ENCODE data around the gene YOD1. TPM values are rescaled to one million over a fixed set of nuclear protein-coding genes. Genes with fewer than 3 reads are reported as not detected.
A peak's percentile ranks its signal among the peaks of the same experiment; 100 is the strongest.

YOD1 gene
- total RNA-seq, 1 experiment from 2014 or later: 11.8 TPM

DNA sequence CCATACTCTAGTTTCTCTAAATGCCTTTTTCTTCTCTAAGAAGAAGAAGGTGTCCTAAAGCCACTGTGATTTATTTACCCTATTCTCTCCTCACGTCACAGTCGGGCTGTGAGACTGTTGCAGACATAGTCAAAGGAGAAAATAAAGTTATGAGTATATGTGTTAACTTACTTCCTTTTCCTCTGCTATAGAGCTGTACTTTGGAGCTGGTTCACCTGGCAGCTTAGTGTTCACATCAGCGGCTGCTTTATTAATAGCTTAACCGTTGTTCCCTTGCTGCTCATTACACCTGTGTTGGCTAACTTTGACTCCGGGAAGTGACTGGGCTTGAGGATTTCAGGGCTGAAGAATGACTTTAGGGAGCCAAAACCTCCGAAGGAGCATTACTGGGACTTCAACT lies 5.7 kb upstream of the YOD1 start:
- no peak for DNase-seq
- H3K27me3 ChIP-seq (replicated peaks; ENCODE audit: control insufficient read depth, insufficient read depth, low read length): no peaks in the 10 kb centered on the region
- peaks cover 6% of the 10 kb centered on the region for H3K36me3 Mint-ChIP-seq (ENCODE audit: insufficient read depth, unreplicated experiment)
- H3K27ac Mint-ChIP-seq (ENCODE audit: unreplicated experiment): no peak overlapping the region
- no peaks in the 10 kb centered on the region for H3K36me3 ChIP-seq (ENCODE audit: control insufficient read depth, insufficient read depth, low read length)
- peaks cover 3% of the 10 kb centered on the region; the same call in 1 of the 2 replicates for H3K4me1 ChIP-seq
- no peaks in the 10 kb centered on the region for H3K9me3 Mint-ChIP-seq (ENCODE audit: unreplicated experiment)
- peaks cover 10% of the 10 kb centered on the region for H3K4me1 Mint-ChIP-seq (ENCODE audit: low read depth, unreplicated experiment)
- no peaks in the 10 kb centered on the region for H3K27me3 Mint-ChIP-seq (ENCODE audit: insufficient read depth, unreplicated experiment)
- H3K4me3 Mint-ChIP-seq (ENCODE audit: unreplicated experiment): no peak overlapping the region
- no peaks in the 10 kb centered on the region for H3K9me3 ChIP-seq
- ChIA-PET CTCF (no interaction called here), POLR2A (no interaction called here)
- TF ChIP-seq, protein P1, sequence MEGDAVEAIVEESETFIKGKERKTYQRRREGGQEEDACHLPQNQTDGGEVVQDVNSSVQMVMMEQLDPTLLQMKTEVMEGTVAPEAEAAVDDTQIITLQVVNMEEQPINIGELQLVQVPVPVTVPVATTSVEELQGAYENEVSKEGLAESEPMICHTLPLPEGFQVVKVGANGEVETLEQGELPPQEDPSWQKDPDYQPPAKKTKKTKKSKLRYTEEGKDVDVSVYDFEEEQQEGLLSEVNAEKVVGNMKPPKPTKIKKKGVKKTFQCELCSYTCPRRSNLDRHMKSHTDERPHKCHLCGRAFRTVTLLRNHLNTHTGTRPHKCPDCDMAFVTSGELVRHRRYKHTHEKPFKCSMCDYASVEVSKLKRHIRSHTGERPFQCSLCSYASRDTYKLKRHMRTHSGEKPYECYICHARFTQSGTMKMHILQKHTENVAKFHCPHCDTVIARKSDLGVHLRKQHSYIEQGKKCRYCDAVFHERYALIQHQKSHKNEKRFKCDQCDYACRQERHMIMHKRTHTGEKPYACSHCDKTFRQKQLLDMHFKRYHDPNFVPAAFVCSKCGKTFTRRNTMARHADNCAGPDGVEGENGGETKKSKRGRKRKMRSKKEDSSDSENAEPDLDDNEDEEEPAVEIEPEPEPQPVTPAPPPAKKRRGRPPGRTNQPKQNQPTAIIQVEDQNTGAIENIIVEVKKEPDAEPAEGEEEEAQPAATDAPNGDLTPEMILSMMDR (IDR thresholded peaks at IDR 0.05; ENCODE audit: insufficient read depth in 1 of 2, low read depth in 1 of 2, low read length in 1 of 2, severe bottlenecking in 1 of 2, unreplicated experiment in 1 of 2): no peak
- H3K4me3 ChIP-seq (ENCODE audit: low read depth, low read length): no peak overlapping the region
- intact Hi-C loops (cut with micrococcal nuclease; ENCODE audit: unreplicated experiment): no loop called here
- no TSS peak for BruUV-seq (replicated peaks)

DNA sequence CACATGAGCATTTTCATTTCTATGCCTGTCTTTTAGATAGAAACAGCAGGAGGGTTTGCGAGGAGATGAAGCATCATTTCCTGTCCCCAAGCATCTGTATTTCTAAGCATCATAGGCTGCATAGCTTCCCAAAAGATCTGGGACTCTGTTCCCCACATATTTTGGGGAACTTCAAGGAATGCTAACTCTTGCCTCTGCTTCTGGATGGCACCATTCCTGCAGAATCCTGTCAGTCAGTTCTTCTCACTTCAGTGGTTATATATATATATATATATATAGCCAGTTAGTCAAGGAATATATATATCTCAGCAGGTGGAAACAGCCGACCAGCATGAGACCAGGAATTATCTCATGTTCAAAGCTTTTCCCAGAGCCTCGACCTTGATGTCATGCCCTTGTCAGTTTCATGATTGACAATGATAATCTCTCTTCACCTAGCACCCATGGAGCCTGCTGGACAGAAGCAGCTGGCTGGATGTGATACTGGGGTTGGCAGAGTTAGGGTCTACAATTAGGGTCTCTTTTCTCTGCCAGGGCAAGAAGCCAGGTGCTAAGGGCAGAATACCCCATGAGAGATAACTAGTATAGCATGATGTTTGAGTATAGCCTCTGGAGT lies 4.5 kb upstream of the YOD1 start:
- Mint-ChIP-seq H3K27ac (ENCODE audit: unreplicated experiment) (no peak overlapping the region), H3K27me3 (ENCODE audit: insufficient read depth, unreplicated experiment) (no peaks in the 10 kb centered on the region), H3K9me3 (ENCODE audit: unreplicated experiment) (no peaks in the 10 kb centered on the region), H3K4me3 (ENCODE audit: unreplicated experiment) (peak overlapping the region; percentile 19), H3K4me1 (ENCODE audit: low read depth, unreplicated experiment) (peaks cover 15% of the 10 kb centered on the region), H3K36me3 (ENCODE audit: insufficient read depth, unreplicated experiment) (peaks cover 6% of the 10 kb centered on the region)
- no peaks in the 10 kb centered on the region for H3K36me3 ChIP-seq (ENCODE audit: control insufficient read depth, insufficient read depth, low read length)
- ChIA-PET POLR2A (no interaction called here), CTCF (no interaction called here)
- no peak overlapping the region for H3K4me3 ChIP-seq (ENCODE audit: low read depth, low read length)
- no peaks in the 10 kb centered on the region for H3K9me3 ChIP-seq
- H3K27me3 ChIP-seq (replicated peaks; ENCODE audit: control insufficient read depth, insufficient read depth, low read length): no peaks in the 10 kb centered on the region
- TF ChIP-seq, protein P1 (IDR thresholded peaks at IDR 0.05; ENCODE audit: insufficient read depth in 1 of 2, low read depth in 1 of 2, low read length in 1 of 2, severe bottlenecking in 1 of 2, unreplicated experiment in 1 of 2): no peak
- peaks cover 4% of the 10 kb centered on the region; the same call in 1 of the 2 replicates for H3K4me1 ChIP-seq
- BruUV-seq (replicated peaks): no TSS peak
- intact Hi-C loops (cut with micrococcal nuclease; ENCODE audit: unreplicated experiment): no loop called here
- no peak for DNase-seq

DNA sequence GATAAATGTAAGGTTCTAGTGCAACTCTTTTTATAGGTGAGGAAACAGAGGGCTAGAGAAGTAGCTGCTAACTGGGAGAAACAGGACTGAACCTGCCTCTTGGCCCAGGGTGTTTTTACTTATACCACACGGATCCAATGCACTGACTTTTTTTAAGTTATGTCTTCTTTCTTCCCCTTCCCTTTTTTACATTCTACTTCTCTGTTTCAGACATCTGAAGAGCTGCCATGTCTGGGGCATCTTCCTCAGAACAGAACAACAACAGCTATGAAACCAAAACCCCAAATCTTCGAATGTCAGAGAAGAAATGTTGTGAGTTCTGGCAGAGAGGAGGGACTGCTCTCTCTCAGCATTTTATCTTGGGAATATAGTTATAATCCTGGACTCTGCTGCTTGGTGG lies 3.5 kb upstream of the YOD1 start:
- Mint-ChIP-seq H3K4me3 (ENCODE audit: unreplicated experiment) (peak overlapping the region; percentile 94), H3K4me1 (ENCODE audit: low read depth, unreplicated experiment) (peaks cover 15% of the 10 kb centered on the region), H3K9me3 (ENCODE audit: unreplicated experiment) (no peaks in the 10 kb centered on the region), H3K27ac (ENCODE audit: unreplicated experiment) (no peak overlapping the region), H3K27me3 (ENCODE audit: insufficient read depth, unreplicated experiment) (no peaks in the 10 kb centered on the region), H3K36me3 (ENCODE audit: insufficient read depth, unreplicated experiment) (peaks cover 13% of the 10 kb centered on the region)
- BruUV-seq (replicated peaks): no TSS peak
- CTCF ChIA-PET: no interaction called here
- no peak for DNase-seq
- TF ChIP-seq, protein P1 (IDR thresholded peaks at IDR 0.05; ENCODE audit: insufficient read depth in 1 of 2, low read depth in 1 of 2, low read length in 1 of 2, severe bottlenecking in 1 of 2, unreplicated experiment in 1 of 2): no peak
- H3K9me3 ChIP-seq: no peaks in the 10 kb centered on the region
- no peaks in the 10 kb centered on the region for H3K36me3 ChIP-seq (ENCODE audit: control insufficient read depth, insufficient read depth, low read length)
- POLR2A ChIA-PET: no interaction called here
- H3K4me3 ChIP-seq (ENCODE audit: low read depth, low read length): no peak overlapping the region
- intact Hi-C loops (cut with micrococcal nuclease; ENCODE audit: unreplicated experiment): no loop called here
- no peaks in the 10 kb centered on the region for H3K27me3 ChIP-seq (replicated peaks; ENCODE audit: control insufficient read depth, insufficient read depth, low read length)
- peaks cover 4% of the 10 kb centered on the region for H3K4me1 ChIP-seq
